Adrenal gland (tissue), 5 donors: Measurements from ENCODE around the gene WWOX.

Experiments
- CTCF ChIP-seq, 6 experiments: fragments of 450-650 bp in 4 of 6; fragments of 200-600 bp in 2 of 6; sonication (generic) in 1 of 6; IDR thresholded peaks; 1 replicate in 5 of 6; 2 replicates in 1 of 6; pipeline versions ENCODE4 v1.5.1 to v1.8.0; 2016 to 2021; ENCODE audit warnings: antibody characterized with exemption in 6 of 6, mild to moderate bottlenecking in 2 of 6, moderate library complexity in 1 of 6
- POLR2A ChIP-seq, 2 donors: fragments of 450-650 bp; IDR thresholded peaks; one replicate each; pipeline ENCODE4 v1.6.1; 2017; ENCODE audit warnings: antibody characterized with exemption in 2 of 2, mild to moderate bottlenecking in 2 of 2, moderate library complexity in 1 of 2
- donor health status: DM: no; HTN: no; CAD: no.

- TF ChIP-seq CTCF (IDR thresholded peaks at IDR 0.05): no peak
- no peak for TF ChIP-seq POLR2A (IDR thresholded peaks at IDR 0.05)
These were observed 479.6 kb downstream of the WWOX start for GRCh38 chr16:78579020-78579419.
